Coronary artery (tissue), 2 donors: ENCODE measurements around the gene SERP2.
A peak's percentile ranks its signal among the peaks of the same experiment; 100 is the strongest.

Experiments used
- DNase-seq: peaks from one replicate; pipeline ENCODE4 v3.0.0-alpha.2; 2017; ENCODE audit warnings: low spot score
- H3K27ac ChIP-seq, 2 donors: fragments of 200-600 bp; sonication (generic); one replicate each; pipeline ENCODE4 v1.5.1; 2016 to 2019
- H3K4me3 ChIP-seq: fragments of 200-600 bp; sonication (generic); 2 replicates; pipeline ENCODE4 v1.5.1; 2016; ENCODE audit warnings: mild to moderate bottlenecking, moderate library complexity
- TF ChIP-seq, protein P1 (sequence below): fragments of 200-600 bp; sonication (generic); IDR thresholded peaks from one replicate; pipeline ENCODE4 v1.5.1; 2019; ENCODE audit warnings: antibody characterized with exemption

The SERP2 gene

DNA sequence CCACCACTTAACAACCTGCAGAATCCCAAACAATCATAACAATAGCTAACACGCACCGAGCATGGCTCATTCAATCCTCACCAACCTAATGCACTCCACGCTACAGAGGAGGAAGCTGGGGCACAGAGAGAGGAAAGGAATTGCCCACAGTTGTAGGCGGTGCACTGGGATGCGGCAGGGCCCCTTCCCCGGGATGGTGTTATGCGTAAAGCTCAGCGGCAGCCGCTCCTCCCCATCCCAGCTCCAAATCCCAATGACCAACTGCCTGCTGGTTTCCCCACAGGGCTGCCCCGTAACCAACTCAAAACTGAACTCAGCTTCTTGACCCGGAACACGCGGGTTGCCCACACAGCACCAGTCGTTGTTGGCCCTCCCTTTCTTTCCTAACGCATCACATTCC is 42.2 kb downstream of the SERP2 start:
- Histone ChIP-seq H3K27ac (no peak overlapping the region), H3K4me3 (no peak overlapping the region)
- TF ChIP-seq, protein P1, sequence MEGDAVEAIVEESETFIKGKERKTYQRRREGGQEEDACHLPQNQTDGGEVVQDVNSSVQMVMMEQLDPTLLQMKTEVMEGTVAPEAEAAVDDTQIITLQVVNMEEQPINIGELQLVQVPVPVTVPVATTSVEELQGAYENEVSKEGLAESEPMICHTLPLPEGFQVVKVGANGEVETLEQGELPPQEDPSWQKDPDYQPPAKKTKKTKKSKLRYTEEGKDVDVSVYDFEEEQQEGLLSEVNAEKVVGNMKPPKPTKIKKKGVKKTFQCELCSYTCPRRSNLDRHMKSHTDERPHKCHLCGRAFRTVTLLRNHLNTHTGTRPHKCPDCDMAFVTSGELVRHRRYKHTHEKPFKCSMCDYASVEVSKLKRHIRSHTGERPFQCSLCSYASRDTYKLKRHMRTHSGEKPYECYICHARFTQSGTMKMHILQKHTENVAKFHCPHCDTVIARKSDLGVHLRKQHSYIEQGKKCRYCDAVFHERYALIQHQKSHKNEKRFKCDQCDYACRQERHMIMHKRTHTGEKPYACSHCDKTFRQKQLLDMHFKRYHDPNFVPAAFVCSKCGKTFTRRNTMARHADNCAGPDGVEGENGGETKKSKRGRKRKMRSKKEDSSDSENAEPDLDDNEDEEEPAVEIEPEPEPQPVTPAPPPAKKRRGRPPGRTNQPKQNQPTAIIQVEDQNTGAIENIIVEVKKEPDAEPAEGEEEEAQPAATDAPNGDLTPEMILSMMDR: no peak
- DNase-seq: no peak

DNA sequence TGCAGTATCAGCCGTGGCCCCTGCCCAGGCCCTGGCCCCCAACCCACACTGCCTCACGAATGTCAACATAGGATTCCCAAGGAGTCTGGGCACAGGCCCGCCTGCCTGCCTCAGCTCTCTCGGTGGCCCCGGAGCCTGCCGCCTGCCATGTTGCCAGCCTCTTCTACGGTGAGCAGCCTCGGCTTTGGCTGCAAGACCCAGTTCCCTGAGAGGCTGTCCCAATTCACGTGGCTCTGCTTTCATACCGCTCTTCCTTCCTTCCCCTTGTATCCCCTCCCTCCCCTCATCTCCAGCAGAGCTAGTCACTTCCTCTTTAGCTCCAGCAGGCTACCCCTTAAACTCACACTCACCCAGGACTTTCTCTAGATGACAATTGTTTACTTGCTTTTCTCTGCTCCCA is 42.7 kb downstream of the SERP2 start:
- TF ChIP-seq, protein P1: no peak
- no peak for DNase-seq

DNA sequence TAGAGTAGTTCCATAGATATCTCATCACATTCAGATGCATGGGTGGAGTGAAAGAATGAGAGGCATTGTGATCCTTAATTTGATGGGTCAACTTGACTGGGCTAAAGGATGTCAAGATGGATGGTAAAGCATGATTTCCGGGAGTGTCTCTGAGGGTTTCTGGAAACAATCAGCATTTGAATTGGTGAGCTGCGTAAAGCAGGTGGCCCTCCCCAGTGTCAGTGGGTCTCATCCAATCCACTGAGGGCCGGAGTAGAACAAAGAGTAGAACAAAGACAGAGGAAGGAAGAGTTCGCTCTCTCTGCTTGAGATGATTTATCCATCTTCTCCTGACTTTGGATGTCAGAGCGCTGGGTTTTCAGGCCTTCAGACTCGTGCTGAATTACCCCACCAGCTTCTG is 43.1 kb downstream of the SERP2 start:
- Histone ChIP-seq H3K4me3 (no peak overlapping the region), H3K27ac (no peak overlapping the region)
- TF ChIP-seq, protein P1: no peak
- no peak for DNase-seq

More for the DNA sequence above, 42.7 kb downstream of the SERP2 start:
- H3K27ac ChIP-seq: no peak overlapping the region
- no peak overlapping the region for H3K4me3 ChIP-seq

DNA sequence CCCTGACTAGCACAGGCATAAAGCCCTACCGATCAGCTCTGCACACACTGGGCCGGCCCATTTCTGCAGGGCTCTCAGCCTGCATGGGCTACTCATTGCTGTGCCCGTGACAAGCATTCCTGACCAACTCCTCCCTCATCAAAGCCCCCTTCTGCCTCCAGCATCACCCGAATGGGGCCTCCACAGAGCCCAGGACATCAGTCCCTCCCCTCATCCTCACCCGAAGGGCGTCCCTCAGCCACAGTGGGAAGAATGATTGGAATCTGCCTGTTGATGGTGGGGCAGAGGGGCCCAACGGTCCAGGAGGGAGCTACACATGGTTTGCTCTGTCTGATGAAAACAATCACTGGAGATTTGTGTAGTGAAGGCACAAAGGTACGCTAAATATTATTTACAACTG is 43.8 kb downstream of the SERP2 start:
- DNase-seq: peak; percentile 33
- Histone ChIP-seq H3K27ac (no peak overlapping the region), H3K4me3 (no peak overlapping the region)
- TF ChIP-seq, protein P1: no peak

DNA sequence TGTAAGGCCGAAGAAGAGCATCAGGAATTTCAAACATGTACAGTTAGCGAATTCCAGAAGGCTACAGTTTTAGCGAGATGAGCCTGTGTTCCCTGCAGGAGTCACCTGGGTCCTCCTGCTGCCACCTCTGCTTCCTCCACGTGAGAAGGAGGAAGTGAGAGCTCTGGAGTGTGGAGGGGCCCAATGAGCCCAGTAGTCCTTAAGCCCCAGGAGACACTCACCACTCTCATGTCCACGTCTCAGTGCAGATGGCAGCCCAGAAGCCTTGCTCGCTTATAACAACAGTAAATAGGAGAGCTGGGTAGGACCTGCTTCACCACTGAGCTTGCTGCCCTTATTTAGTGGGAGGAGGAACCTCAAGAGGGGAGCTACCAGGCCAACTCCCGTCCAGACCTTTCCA is 44.3 kb downstream of the SERP2 start:
- Histone ChIP-seq H3K4me3 (no peak overlapping the region), H3K27ac (no peak overlapping the region)
- DNase-seq: peak; percentile 54
- TF ChIP-seq, protein P1: no peak

DNA sequence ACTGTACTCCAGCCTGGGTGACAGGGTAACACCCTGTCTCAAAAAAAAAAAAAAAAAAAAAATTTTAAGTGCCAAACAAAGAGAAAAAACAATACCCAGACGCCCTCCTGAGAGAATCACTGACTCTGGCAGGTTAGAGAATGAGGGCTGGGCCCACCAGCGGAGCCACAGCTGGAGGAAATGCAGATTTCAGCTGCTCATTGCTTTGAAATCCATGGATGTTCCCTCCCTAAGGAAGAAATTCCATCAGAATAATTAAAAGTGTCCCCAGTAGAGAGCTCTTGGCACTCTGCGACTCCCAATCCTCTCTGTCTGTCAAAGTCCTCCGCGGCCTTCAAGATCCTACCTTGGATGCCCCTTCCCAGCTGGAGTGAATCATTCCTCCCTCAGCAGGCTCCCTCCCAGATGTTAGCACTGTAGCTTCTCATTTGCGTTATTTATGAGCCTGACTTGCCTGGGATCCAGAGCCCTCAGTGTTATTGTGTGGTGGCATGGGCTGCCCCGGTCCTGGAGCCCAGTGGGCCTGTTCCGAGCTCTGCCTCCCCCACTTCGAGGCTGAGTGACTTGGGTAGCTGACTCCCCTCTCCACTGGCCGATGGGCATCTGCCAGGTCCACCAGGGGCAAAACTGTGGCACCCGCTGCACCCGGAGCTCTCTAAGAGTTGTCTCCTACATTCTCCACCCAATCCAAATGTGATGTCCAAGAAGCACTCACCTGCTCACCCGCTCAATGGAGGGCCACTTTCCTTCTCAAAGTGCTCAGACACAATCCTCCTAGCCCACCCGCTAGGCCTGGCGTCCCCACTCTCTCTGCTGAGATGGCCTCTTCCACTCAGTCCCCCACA is 47.0 kb downstream of the SERP2 start:
- H3K27ac ChIP-seq: no peak overlapping the region
- no peak overlapping the region for H3K4me3 ChIP-seq
- DNase-seq: peak; percentile 60
- TF ChIP-seq, protein P1: no peak
